ENCODE data around the gene TMPRSS4.
"Not testable (repeated sequence)": the region's sequence is repeated elsewhere in the genome, so short reads cannot be mapped to it uniquely, and the experiment has no call there.

The TMPRSS4 gene

DNA sequence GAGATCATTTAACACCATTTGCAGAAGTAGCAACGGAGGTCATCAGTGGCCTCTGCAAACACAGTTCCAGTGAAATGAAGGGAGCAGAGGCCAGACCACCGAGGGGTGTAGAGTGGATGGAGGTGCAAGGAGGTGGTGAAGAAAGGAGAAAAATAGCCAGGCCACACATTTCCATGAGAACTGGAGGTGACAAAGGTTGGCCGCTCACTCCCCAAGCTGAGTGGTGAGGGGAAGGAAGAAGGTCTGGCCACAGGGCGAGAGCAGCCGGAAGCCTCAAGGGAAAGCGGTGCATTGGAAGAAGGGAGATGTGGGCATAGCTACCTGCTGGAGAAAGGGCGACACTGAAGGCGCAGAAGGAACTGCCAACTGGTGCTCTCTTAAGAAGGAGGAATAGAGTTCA is 20.1 kb upstream of the TMPRSS4 start:
- DNase-seq (ENCODE audit: low read depth) = no peak

DNA sequence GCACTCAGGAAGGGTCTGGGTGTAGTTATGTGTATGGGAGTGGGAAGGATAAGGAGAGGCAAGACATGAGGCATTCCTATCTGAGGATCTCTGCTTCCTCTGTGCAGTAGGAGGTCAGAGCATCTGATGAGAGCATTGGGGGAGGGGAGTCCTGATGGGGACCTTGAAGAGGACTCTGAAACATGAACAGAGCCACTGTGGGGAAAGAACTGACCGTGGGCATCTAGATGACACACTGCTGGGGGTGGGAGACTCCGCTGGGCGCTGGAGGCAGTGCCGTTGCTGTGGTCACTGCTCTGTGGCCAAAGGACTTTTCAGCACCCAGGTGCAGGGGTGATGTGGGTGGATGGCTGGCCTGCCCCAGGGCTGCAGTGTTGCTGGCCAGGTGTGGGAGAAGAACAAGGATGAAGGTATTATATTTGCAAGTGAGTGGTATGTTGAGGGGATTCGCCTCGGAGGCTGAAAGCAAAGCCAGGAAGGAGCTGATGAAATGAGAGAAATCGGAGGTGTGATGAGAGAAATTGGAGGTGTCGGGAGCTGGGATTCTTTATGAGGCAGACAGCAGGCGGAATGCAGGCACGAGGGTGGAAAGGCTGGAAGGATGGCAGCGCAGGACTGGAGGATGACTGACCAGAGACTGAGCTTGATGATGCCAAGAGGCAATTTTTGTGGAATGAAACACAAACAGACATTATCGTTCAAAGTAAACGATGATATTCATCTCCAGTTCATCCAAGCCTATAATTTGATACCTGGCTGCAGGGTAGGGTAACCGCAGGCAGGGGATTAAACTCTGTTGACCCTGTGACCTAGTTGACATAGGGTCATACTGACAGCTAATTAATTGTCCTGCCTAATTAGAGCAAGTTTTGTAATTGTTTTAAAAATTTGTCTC is 19.4 kb upstream of the TMPRSS4 start:
- no peak for DNase-seq (ENCODE audit: low read depth)

DNA sequence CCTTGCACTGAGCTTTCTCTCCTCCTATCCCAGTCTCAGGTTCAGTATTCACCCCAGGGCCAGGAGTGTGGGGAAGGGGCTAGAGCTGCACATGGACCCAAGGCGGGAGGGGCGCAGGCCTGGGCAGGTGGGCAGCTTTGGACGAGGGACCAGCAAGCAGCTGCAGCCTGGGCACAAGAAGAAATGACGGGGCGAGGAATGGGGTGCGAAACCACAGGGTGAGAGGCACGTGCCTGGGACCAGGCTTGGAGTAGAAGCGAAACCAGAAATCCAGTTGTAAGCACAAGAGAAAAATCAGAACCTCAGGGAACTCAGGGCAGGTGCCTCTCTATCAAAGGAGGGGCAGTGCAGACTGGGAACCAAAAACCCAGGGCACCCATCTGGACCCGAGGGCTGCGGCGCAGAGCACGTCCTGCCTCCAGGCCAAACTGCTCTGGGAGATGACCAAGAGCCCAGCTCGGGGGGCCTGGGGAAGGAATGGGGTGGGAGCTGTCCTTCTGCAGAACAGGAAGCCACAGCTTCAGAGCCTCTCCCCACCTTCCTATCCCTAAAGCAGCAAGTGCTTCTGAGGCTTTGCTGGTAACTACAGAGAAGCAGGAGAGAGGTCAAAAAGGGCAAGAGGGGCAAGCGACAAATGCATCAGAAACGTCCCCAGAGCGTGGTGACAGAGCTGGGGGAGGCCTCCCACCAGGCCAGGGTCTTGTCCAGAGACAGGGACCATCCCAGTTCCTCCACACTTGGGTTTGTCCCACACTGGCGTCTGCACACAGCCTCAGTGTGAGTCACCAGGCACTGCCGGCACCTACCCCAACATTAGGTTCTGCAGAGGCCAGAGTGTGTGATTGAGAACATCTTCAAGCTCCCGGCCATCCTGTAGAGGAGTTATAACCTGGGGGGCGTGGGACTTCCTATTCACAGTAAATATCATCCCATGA is 18.3 kb upstream of the TMPRSS4 start:
- no peak for DNase-seq (ENCODE audit: low read depth)

DNA sequence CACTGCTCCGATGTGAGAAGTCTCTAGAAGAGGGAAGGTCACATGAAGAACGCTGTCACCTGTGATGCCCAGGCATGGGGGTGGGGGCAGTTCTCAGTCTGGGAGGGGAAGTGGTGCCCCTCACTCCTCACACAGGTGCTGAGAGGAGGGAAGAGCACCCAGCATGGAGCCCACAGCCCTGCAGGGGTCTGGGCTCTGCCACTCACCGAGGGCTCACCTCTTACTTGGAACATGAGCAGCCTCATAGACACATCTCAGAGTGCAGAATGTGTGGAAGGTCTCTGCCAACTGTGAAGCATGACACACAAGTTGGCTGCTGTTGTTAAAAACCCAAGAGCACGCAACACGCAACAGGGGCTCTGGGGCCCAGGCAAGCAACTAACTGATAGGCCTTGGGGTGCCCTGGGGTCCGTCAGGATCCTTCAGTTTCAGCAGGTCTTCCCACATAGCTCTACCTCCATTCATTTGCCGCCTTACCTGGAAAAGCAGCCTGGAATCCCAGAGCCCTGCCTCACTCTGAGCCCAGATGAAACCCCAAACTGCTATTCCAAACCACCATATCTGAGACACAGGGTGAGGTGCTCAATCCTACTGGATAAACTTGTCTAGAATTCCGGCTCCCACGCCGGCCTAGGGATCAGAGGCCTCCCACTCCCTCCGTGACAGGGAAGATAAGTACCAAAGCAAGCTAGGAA is 17.5 kb upstream of the TMPRSS4 start:
- no peak for DNase-seq (ENCODE audit: low read depth)

DNA sequence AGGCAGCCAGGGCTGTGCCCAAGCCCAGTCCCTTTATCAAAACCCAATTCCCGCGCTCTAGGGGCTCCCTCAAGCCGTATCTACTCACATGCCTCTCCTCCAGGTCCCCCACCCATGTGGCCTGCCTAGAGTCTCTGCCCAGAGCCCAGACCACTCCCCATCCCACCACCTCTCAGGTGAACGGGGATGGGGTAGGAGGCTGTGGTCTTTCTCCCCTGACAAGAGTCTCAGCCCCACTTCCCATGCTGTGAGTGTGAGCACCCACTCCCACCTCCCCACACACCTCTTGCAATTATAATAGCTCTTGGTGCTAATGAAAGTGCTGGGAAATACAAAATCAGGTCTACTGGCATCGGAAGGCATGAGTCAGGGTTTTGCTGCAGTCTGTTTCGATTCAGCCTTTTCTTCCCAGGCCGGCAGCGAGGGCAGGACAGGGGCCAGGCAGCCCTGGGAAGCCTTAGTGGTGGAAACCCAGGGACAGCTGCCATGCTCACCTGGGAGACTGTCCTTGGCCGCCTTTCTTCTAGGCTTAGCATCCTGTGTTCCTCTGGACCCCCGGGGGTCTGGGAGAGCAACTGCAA is 16.7 kb upstream of the TMPRSS4 start:
- DNase-seq (ENCODE audit: low read depth) = no peak

DNA sequence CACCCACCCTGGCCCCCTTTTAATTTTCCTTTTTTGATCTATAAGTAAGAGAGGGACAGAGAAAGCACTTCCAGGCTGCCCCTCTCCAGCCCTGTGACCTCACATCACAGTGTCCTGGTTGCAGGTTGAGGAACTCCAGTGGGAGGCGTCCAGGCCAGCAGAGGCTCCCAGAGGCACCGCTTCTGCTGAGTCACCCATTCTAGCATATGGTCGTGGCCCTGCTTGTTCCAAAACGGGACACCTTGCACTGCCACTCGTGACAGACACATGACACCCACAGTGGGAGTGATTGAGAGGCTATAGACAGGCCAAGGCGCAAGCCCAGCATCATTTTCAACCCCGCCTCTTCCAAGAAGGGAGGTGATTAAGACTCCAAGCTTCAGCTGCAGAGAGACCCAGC is 16.0 kb upstream of the TMPRSS4 start:
- no peak for DNase-seq (ENCODE audit: low read depth)

DNA sequence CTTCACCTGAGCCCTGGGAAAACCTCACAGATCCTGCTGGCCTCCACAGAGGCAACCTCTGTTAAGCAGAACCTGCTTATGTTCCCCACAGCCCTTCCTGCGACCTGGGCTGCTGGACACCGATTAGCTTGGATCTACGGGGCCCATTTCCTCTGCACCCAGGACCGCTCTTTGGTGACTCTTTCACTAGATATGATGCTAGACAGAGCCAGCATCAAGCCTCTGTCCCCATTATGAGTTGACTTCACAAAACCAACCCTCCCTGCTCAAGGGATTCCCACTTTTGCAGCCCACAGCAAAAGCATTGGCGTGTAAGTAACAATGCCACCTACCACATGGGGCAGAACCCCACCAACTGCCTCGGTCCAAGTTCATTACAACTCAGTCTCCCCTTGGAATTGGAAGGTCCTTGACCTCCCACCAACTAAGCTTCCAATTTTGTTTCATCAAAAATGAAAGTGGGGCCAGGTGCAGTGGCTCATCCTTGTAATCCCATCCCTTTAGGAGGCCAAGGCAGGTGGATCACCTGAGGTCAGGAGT is 15.2 kb upstream of the TMPRSS4 start:
- DNase-seq (ENCODE audit: low read depth) = no peak

DNA sequence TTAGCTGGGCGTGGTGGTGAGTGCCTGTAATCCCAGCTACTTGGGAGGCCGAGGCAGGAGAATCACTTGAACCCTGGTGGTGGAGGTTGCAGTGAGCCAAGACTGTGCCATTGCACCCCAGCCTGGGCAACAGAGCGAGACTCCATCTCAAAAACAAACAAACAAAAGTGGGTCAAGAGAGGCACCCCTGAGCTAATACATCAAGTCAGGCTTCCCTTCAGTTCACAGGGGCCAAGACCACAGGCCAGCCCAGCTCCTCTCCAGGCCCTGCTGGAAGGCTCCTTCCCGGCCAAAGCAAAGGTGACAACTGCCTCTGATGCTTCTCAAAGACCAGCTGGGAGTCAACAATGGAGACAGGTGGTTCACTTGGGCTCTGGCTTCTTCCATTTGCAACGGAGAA is 14.7 kb upstream of the TMPRSS4 start:
- DNase-seq (ENCODE audit: low read depth) = not testable (repeated sequence)

DNA sequence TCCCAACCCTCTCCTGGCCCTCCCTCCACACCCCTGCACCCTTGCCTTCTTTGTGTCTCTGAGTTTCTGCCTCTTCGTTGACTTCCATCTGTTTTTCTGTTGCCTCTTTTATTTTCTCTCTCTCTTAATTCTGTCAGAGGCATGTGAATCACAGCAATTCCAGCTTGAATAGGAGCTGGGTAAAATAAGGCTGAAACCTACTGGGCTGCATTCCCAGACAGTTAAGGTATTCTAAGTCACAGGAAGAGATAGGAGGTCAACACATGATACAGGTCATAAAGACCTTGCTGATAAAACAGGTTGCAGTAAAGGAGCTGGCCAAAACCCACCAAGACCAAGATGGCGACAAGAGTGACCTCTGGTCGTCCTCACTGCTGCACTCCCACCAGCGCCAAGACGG is 14.2 kb upstream of the TMPRSS4 start:
- DNase-seq (ENCODE audit: low read depth) = not testable (repeated sequence)

DNA sequence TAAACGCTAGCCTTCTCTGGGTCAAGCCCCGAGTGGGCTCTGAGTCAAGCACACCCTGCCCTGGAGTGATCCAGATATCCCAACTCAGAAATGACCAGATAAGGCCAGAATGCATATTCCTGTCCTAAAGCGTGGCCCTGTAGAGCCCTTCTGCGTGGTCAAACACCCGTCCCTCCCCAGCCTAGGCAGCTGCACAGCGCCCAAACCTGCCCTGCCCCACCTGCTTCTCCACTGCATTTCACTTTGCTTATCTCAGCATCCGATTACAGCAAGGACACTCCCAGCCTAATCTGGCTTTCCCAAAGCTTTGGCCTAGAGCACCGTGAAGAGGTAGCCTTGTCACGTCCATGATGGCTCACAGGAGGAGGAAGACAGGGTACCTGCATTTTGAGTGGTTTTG is 11.9 kb upstream of the TMPRSS4 start:
- DNase-seq (ENCODE audit: low read depth) = no peak

DNA sequence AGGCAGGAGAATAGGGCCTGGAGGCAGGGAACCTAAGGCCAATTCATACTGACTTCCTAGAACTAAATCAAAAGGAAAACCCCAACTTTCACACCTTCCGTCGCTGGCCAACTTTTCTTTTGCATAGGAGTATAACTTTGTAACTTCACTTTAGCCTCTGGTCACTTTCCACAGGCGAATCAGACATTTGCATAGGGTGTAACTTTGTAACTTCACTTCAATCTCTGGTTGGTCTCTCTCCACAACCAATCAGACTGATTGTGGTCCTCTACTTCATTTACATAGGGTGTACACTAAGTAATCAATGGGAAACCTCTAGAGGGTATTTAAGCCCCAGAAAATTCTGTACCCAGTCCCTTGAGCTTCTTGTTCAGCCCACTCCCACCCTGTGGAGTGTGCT is 11.5 kb upstream of the TMPRSS4 start:
- no peak for DNase-seq (ENCODE audit: low read depth)

DNA sequence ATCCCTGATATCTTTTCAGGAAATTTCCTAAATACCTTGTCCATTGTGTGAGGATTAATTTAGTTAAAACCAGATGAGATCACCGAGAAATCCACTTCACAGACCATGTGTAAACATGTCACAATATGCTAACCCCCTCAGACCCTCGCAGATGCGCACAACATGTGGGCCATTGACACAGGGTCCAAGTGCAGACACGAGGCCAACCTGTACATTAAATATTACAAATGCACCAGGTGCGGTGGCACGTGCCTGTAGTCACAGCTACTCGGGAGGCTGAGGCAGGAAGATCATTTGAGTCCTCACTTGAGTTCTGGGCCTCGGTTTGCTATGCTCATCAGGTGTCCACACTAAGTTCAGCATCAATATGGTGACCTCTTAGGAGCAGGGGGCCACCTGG is 9.9 kb upstream of the TMPRSS4 start:
- no peak for DNase-seq (ENCODE audit: low read depth)

DNA sequence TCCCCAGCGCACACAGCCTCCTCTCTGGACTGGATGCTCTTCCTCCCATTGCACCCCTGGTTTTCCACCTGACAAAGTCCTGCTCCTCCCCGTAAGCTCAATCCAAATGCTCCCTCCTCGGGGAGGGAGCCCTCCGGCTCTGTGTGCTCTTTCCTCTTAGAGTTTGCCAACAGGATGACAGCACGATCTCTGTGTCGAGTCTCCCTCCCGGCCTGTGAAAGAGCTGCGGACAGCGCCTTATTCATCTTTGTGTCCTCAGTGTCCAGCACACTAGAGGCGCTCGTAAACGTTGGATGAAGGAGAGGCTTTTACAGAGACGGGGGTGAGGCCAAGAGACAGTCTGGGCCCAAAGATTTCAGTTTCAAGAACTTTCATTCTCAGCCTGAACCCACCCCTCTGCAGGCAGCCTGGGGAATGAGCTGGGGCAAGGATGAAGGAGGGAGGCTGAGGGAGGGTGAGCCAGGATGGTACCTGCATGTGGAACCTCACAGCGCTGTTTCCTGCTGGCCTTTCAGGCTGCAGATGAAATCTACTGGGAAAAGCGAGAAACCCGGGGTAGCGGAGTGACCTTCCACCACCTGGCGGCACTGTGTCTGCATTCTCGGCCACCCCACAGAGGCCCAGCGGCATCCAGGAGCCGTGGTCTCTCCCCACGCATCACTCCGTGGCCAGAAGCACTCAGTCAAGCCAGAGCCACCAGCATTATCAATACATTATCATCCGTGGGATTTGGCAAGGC is 8.5 kb upstream of the TMPRSS4 start:
- DNase-seq (ENCODE audit: low read depth) = no peak

DNA sequence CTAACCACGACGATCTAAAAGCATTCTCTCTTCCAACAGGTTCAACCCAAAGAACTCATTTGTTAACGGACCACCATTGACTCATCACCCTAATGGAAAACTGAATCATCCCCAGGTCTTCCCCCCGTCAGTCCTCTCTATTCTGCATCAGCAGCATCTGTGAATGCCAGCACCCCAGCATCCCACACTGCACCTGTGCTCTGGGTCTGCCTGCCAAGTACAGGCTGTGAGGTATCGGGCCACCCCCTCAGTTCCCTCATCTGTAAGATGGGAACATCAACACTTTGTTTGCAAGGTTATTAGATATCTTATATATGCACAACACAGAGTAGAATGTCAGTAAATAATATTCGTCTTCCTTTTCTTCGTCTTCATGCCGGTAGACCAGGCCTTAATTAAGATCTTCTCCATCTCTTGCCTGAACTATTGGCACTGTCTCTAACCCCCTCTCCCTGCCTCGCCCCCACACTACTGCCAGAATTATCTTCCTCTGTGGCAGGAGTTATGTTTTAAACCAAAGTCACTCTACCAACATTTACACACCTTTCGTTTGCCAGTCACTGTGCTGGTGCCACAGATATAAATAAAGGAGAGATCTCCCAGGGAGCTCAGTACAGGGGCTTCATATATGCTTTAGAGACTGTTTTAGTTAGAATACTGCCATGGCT is 7.8 kb upstream of the TMPRSS4 start:
- DNase-seq (ENCODE audit: low read depth) = no peak

DNA sequence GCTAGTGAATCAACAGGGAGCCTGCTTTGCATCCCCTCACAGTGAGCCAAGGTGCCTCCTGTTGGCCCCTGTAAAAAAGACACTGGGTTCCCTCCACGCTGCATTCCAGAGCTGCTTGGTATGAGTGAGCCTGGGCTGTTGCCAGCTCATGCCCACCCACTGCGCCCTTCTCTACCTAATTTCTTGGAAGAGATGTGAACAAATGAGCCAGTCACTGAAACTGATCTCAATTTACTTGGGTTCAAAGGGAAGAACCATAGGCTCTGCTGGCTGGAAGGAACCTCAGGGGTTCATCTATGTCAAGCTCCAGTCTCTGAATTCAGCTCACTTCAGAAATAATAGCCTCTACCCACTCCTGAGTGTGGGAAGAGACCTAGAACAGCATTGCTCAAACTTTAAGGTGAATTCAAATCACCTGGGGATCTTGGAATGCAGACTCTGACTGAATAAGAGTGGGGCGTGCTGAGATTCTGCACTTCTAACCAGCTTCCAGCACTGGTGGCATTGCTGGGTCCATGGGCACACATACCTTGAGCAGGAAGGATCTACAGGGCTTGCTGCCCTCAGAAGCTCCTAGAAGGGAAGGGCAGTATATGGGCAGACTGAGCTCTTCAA is 5.4 kb upstream of the TMPRSS4 start:
- DNase-seq (ENCODE audit: low read depth) = no peak

DNA sequence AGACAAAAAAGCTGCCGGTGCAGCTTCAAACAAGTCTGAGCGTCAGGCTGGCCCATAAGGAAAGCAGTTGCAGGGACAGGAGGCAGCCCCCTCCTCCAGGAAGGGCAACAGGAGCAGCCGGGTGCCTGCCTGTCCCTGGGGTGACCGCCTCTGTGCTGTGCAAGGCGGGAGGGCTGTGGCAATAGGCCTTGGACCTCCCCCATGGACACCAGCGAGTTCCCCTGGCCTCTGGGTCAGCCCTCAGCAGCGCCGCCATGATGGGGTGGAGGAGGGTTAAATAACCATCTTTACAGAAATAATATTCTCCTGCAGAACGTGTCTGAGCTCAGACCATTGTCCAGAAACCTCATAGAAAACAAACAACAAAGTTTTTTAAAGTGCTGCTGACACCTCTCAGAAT is 3.3 kb upstream of the TMPRSS4 start:
- no peak for DNase-seq (ENCODE audit: low read depth)

DNA sequence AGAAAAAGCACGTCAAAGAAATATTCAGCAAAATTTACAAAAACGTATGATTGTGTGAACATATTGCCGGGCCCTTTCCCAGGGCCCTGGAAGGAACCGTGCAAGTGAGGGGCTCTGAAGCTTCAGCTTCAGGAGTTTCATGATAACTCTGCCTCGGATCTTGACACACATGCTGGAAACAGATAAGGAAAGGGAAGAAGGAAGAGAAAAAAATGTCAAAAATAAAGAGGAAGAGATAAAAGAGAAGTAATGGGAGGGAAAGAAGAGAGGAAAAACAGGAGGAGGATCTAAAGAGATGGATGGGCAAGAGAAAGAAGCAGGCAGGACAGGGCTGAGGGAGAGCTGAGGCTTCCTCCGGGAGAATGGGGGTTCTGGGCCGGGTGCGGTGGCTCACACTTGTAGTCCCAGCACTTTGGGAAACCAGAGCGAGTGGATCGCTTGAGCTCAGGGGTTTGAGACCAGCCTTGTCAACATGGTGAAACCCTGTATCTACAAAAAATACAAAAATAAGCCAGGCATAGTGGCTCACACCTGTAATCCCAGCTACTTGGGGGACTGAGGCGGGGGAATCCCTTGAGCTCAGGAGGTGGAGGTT is 2.7 kb upstream of the TMPRSS4 start:
- no peak for DNase-seq (ENCODE audit: low read depth)

DNA sequence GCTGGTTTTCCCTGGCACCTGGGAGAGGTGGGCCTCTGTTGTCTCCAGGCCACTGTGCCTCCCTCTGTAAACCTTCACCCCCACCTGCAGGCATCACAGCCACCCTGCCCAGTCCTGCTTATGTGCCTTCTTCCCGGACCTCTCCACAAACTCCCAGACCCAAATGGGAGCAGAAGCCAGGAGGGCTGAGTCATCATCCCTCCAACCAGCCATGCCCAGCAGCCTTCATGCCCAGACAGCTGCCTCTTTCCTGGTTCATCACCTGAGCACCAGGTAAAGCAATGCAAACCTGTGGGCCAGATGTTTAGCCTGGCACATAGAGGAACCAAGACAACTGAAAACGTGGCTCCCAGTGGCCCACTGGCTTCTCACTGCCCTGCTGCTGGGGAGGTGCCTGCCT is 2.1 kb upstream of the TMPRSS4 start:
- DNase-seq (ENCODE audit: low read depth) = no peak

DNA sequence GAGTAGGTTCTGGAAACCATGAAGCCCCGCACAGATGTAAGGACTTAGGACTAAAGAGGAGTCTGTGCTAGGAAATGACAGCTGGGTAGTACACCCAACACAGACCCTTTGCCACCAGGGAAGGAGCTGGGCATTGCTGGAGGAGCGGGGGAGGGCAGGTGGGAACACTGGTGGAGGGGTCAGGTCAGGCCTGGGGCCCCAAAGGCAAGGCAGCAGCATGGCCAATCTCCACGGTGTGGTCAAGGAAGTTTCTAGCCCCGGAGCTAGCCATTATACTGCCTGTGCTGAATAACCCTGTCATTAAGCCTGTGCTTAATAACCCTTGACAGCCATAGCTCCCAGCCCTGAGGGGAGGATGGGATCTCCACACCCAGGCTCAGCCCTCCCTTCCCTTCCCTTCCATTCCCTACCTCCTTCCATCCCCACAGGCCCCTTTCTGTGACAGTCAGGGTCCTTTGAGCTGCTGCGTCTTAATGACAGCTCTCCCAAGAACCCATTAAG is 2.1 kb downstream of the TMPRSS4 start:
- DNase-seq (ENCODE audit: low read depth) = no peak

Measured in T follicular helper cell (primary cell).